ENCODE results near the gene PKD2L1. TPM values are rescaled to one million over a fixed set of nuclear protein-coding genes. Genes with fewer than 3 reads are reported as not detected.

PKD2L1 gene
- total and polyA plus RNA-seq, 12 donors, result not detected

GRCh38 chr10:100347568-100348195 lies 17.7 kb upstream of the PKD2L1 start:
- ATAC-seq, result peak in 5 of 8 donors; percentile 15 to 50 (median 49)
- intact Hi-C loops (cut with DNase I), result loop anchor here in 2 of 10 donors (2.0 to 10.0 kb wide), 2 partner anchors 25 to 167 kb away; partner anchors contain the start of gene SEC31B (in 1 of the 2)
- Histone ChIP-seq H3K27ac (peak overlapping the region in 2 of 10 donors; percentile 43 to 78), H3K36me3 (peaks cover 0 to 11% (median 0%) of the 10 kb centered on the region in 9 donors), H3K27me3 (peaks cover 0 to 40% (median 8%) of the 10 kb centered on the region in 7 donors), H3K9me3 (no peaks in the 10 kb centered on the region), H3K4me3 (peak overlapping the region; percentile 19 to 74 (median 64)), H3K4me1 (peaks cover 0 to 27% (median 19%) of the 10 kb centered on the region in 9 donors)
- 12 to 14% methylated on average over 32 of the region's 32 CpGs for WGBS, 2 donors
- TF ChIP-seq CTCF (IDR thresholded peaks at IDR 0.05), result no peak
- DNase-seq, result no peak

DNA sequence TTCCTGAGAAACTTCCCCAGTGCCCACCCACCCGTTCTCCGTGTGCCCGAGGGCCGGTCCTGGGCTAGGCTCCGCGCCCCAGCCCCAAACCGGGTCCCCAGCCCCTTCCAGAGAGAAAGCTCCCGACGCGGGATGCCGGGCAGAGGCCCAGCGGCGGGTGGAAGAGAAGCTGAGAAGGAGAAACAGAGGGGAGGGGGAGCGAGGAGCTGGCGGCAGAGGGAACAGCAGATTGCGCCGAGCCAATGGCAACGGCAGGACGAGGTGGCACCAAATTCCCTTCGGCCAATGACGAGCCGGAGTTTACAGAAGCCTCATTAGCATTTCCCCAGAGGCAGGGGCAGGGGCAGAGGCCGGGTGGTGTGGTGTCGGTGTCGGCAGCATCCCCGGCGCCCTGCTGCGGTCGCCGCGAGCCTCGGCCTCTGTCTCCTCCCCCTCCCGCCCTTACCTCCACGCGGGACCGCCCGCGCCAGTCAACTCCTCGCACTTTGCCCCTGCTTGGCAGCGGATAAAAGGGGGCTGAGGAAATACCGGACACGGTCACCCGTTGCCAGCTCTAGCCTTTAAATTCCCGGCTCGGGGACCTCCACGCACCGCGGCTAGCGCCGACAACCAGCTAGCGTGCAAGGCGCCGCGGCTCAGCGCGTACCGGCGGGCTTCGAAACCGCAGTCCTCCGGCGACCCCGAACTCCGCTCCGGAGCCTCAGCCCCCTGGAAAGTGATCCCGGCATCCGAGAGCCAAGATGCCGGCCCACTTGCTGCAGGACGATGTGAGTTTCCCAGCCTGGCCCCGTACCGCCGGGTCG lies 16.9 kb upstream of the PKD2L1 start, which contains the start of gene SCD:
TSS of gene SCD (plus strand) at position 469 of the 803 bp plus-strand sequence. CDS start at position 741, 272 bp downstream.
- no peak for TF ChIP-seq CTCF (IDR thresholded peaks at IDR 0.05)
- intact Hi-C loops (cut with DNase I), result loop anchor here in 2 of 10 donors (2.0 to 10.0 kb wide), 2 partner anchors 26 to 168 kb away; partner anchors contain the start of gene SEC31B (in 1 of the 2)
- Histone ChIP-seq H3K4me3 (peak within 1 kb of the TSS; percentile 19 to 74 (median 64)), H3K36me3 (peaks cover 0 to 4% (median 0%) of the 10 kb centered on the region in 9 donors), H3K27ac (peak within 1 kb of the TSS in 3 of 10 donors; percentile 41 to 78 (median 43)), H3K4me1 (peaks cover 0 to 27% (median 19%) of the 10 kb centered on the region in 9 donors), H3K27me3 (peaks cover 0 to 40% (median 8%) of the 10 kb centered on the region in 7 donors), H3K9me3 (no peaks in the 10 kb centered on the region)
- 0 to 1% methylated on average over 68 to 73 of the region's 73 CpGs for WGBS, 2 donors
- ATAC-seq (peak; percentile 78 to 87 (median 85)), DNase-seq (peak; percentile 69 to 75)

- Histone ChIP-seq H3K27me3 (peaks cover 0 to 40% (median 8%) of the 10 kb centered on the region in 7 donors), H3K27ac (peak overlapping the region in 3 of 10 donors; percentile 41 to 78 (median 43)), H3K36me3 (no peaks in the 10 kb centered on the region), H3K4me3 (peak overlapping the region; percentile 19 to 74 (median 64)), H3K4me1 (peaks cover 0 to 30% (median 19%) of the 10 kb centered on the region in 9 donors), H3K9me3 (no peaks in the 10 kb centered on the region)
- TF ChIP-seq CTCF (IDR thresholded peaks at IDR 0.05), result no peak
- WGBS, 2 donors, result 0% methylated on average over 26 to 36 of the region's 36 CpGs
- ATAC-seq (peak; percentile 46 to 78 (median 69)), DNase-seq (peak; percentile 32 to 70)
- intact Hi-C loops (cut with DNase I), result loop anchor here in 2 of 10 donors (2.0 to 10.0 kb wide), 2 partner anchors 26 to 168 kb away; partner anchors contain the start of gene SEC31B (in 1 of the 2)
Measured at GRCh38 chr10:100346351-100346764, 16.3 kb upstream of the PKD2L1 start.

All from heart right ventricle (tissue), 16 donors.